Activated CD4-positive, alpha-beta T cell treated with anti-CD3 and anti-CD28 coated beads, Interleukin-2, amount 50 U/mL, for 48 hours (primary cell): Measurements from ENCODE around the gene GH2.

Experiments used
- DNase-seq, 2 experiments: peaks; one replicate each; pipeline ENCODE4 v3.0.0-alpha.2; 2020

The GH2 gene

GRCh38 chr17:63840591-63841349, 41.0 kb downstream of the GH2 start:
- DNase-seq: no peak

- DNase-seq: no peak
These were observed 43.0 kb downstream of the GH2 start for GRCh38 chr17:63838631-63839171.

- DNase-seq: no peak
These were observed 43.7 kb downstream of the GH2 start for GRCh38 chr17:63837962-63838600.

- DNase-seq: no peak
These were observed 44.3 kb downstream of the GH2 start for GRCh38 chr17:63837480-63837879.

GRCh38 chr17:63836811-63837210, 44.9 kb downstream of the GH2 start:
- DNase-seq: no peak

GRCh38 chr17:63835167-63835720, 46.5 kb downstream of the GH2 start:
- no peak for DNase-seq

GRCh38 chr17:63834431-63835166, 47.1 kb downstream of the GH2 start:
- DNase-seq: peak; percentile 64 to 75

GRCh38 chr17:63833741-63834373, 47.9 kb downstream of the GH2 start:
- DNase-seq: no peak

GRCh38 chr17:63833026-63833740, 48.6 kb downstream of the GH2 start:
- DNase-seq: no peak

GRCh38 chr17:63832455-63832854, 49.3 kb downstream of the GH2 start:
- DNase-seq: no peak

GRCh38 chr17:63832014-63832413, 49.7 kb downstream of the GH2 start:
- no peak for DNase-seq

- no peak for DNase-seq
These were observed 50.2 kb downstream of the GH2 start for GRCh38 chr17:63831505-63831904.

- no peak for DNase-seq
These were observed 50.7 kb downstream of the GH2 start for GRCh38 chr17:63830904-63831491.

- no peak for DNase-seq
These were observed 51.5 kb downstream of the GH2 start for GRCh38 chr17:63830278-63830677.
